Measurements from ENCODE around the gene ARHGAP12. TPM values are rescaled to one million over a fixed set of nuclear protein-coding genes. Genes with fewer than 3 reads are reported as not detected.

ARHGAP12 gene
- total RNA-seq, 2 donors from 2014 or later: 26.3 to 37.2 TPM

GRCh38 chr10:31886885-31887284 is 41.7 kb downstream of the ARHGAP12 start:
- ATAC-seq (ENCODE audit: insufficient number of reproducible peaks, low FRiP score, low read depth) (no peak), DNase-seq (ENCODE audit: low spot score) (no peak)
- Histone ChIP-seq H3K27ac (peak overlapping the region in 1 of 2 donors; percentile 46), H3K9me3 (no peaks in the 10 kb centered on the region), H3K4me1 (ENCODE audit: control insufficient read depth in 1 of 2, low read depth in 2 of 2) (peaks cover 20 to 47% of the 10 kb centered on the region in 2 donors), H3K4me3 (no peak overlapping the region), H3K27me3 (replicated peaks; ENCODE audit: insufficient read depth) (no peaks in the 10 kb centered on the region), H3K36me3 (no peaks in the 10 kb centered on the region)
- TF ChIP-seq CTCF (IDR thresholded peaks at IDR 0.05): no peak

- TF ChIP-seq CTCF (IDR thresholded peaks at IDR 0.05): no peak
- Histone ChIP-seq H3K27ac (no peak overlapping the region), H3K27me3 (replicated peaks; ENCODE audit: insufficient read depth) (no peaks in the 10 kb centered on the region), H3K4me3 (no peak overlapping the region), H3K36me3 (no peaks in the 10 kb centered on the region), H3K9me3 (no peaks in the 10 kb centered on the region), H3K4me1 (ENCODE audit: control insufficient read depth in 1 of 2, low read depth in 2 of 2) (peaks cover 20 to 47% of the 10 kb centered on the region in 2 donors)
- ATAC-seq (ENCODE audit: insufficient number of reproducible peaks, low FRiP score, low read depth): no peak
- DNase-seq (ENCODE audit: low spot score): no peak
Observed at GRCh38 chr10:31885971-31886370, 42.7 kb downstream of the ARHGAP12 start.

- H3K9me3 ChIP-seq: no peaks in the 10 kb centered on the region
- DNase-seq (ENCODE audit: low spot score) (no peak), ATAC-seq (ENCODE audit: insufficient number of reproducible peaks, low FRiP score, low read depth) (no peak)
- H3K27ac ChIP-seq: no peak overlapping the region
- H3K27me3 ChIP-seq (replicated peaks; ENCODE audit: insufficient read depth): no peaks in the 10 kb centered on the region
- H3K4me1 ChIP-seq (ENCODE audit: control insufficient read depth in 1 of 2, low read depth in 2 of 2): peaks cover 20 to 47% of the 10 kb centered on the region in 2 donors
- no peaks in the 10 kb centered on the region for H3K36me3 ChIP-seq
- H3K4me3 ChIP-seq: no peak overlapping the region
- no peak for TF ChIP-seq CTCF (IDR thresholded peaks at IDR 0.05)
Observed at GRCh38 chr10:31884386-31884785, 44.2 kb downstream of the ARHGAP12 start.

- Histone ChIP-seq H3K4me1 (ENCODE audit: control insufficient read depth in 1 of 2, low read depth in 2 of 2) (peaks cover 17 to 42% of the 10 kb centered on the region in 2 donors), H3K4me3 (peak overlapping the region; percentile 28), H3K36me3 (no peaks in the 10 kb centered on the region), H3K27ac (no peak overlapping the region), H3K27me3 (replicated peaks; ENCODE audit: insufficient read depth) (no peaks in the 10 kb centered on the region), H3K9me3 (no peaks in the 10 kb centered on the region)
- ATAC-seq (ENCODE audit: insufficient number of reproducible peaks, low FRiP score, low read depth): no peak
- DNase-seq (ENCODE audit: low spot score): no peak
- no peak for TF ChIP-seq CTCF (IDR thresholded peaks at IDR 0.05)
Observed at GRCh38 chr10:31883397-31883796, 45.2 kb downstream of the ARHGAP12 start.

- Histone ChIP-seq H3K27me3 (replicated peaks; ENCODE audit: insufficient read depth) (no peaks in the 10 kb centered on the region), H3K36me3 (no peaks in the 10 kb centered on the region), H3K9me3 (no peaks in the 10 kb centered on the region), H3K27ac (no peak overlapping the region), H3K4me3 (no peak overlapping the region), H3K4me1 (ENCODE audit: control insufficient read depth in 1 of 2, low read depth in 2 of 2) (peaks cover 3 to 20% of the 10 kb centered on the region in 2 donors)
- ATAC-seq (ENCODE audit: insufficient number of reproducible peaks, low FRiP score, low read depth) (no peak), DNase-seq (ENCODE audit: low spot score) (no peak)
- TF ChIP-seq CTCF (IDR thresholded peaks at IDR 0.05): no peak
Observed at GRCh38 chr10:31878486-31878885, 50.1 kb downstream of the ARHGAP12 start.
